C4-2B (cell line): ENCODE measurements around the gene CHN2.

Experiments
- H3K27ac ChIP-seq: fragments of 450-650 bp; 2 replicates; pipeline ENCODE4 v1.5.1; 2017
- CTCF ChIP-seq: fragments of 450-650 bp; conservative IDR thresholded peaks from 2 replicates; pipeline ENCODE4 v1.5.1; 2017; ENCODE audit warnings: mild to moderate bottlenecking
- ZFX ChIP-seq: fragments of 450-650 bp; IDR thresholded peaks from 2 replicates; pipeline ENCODE4 v1.6.1; 2017

The CHN2 gene

GRCh38 chr7:29284696-29285443, 90.3 kb downstream of the CHN2 start:
- no peak for TF ChIP-seq ZFX
- no peak for TF ChIP-seq CTCF
- H3K27ac ChIP-seq: no peak overlapping the region

- H3K27ac ChIP-seq: no peak overlapping the region
- TF ChIP-seq CTCF (no peak), ZFX (no peak)
Observed at GRCh38 chr7:29285444-29285793, 90.8 kb downstream of the CHN2 start.

- TF ChIP-seq CTCF (no peak), ZFX (no peak)
- no peak overlapping the region for H3K27ac ChIP-seq
Observed at GRCh38 chr7:29285861-29286260, 91.3 kb downstream of the CHN2 start.

GRCh38 chr7:29287366-29287765, 92.8 kb downstream of the CHN2 start:
- no peak overlapping the region for H3K27ac ChIP-seq
- TF ChIP-seq ZFX (no peak), CTCF (no peak)

GRCh38 chr7:29288181-29289091, 93.9 kb downstream of the CHN2 start:
- no peak overlapping the region for H3K27ac ChIP-seq
- no peak for TF ChIP-seq CTCF

- TF ChIP-seq ZFX (no peak), CTCF (no peak)
- no peak overlapping the region for H3K27ac ChIP-seq
Observed at GRCh38 chr7:29289156-29290021, 94.8 kb downstream of the CHN2 start.

GRCh38 chr7:29290829-29291228, 96.3 kb downstream of the CHN2 start:
- TF ChIP-seq CTCF (no peak), ZFX (no peak)
- H3K27ac ChIP-seq: no peak overlapping the region
